Smooth muscle cell (in vitro differentiated cells): ENCODE measurements around the gene DTX3L. TPM values are rescaled to one million over a fixed set of nuclear protein-coding genes. Genes with fewer than 3 reads are reported as not detected.

Source experiments
- DNase-seq: peaks from one replicate; lab custom pipeline; 2025; ENCODE audit not compliant: unreplicated experiment; lab: John Stamatoyannopoulos, UW
- H2AFZ ChIP-seq: fragments of 200-600 bp; sonication (generic); 2 replicates; pipeline ENCODE4 v1.6.0; 2016; ENCODE audit warnings: antibody characterized with exemption, low read depth, mild to moderate bottlenecking
- H3F3A ChIP-seq: fragments of 200-600 bp; sonication (generic); 2 replicates; pipeline ENCODE4 v1.6.0; 2017; ENCODE audit warnings: antibody characterized with exemption, low read depth
- H3K27ac ChIP-seq: fragments of 200-600 bp; sonication (generic); 2 replicates; pipeline ENCODE4 v1.5.1; 2016; ENCODE audit warnings: low read depth, mild to moderate bottlenecking
- H3K27me3 ChIP-seq: fragments of 200-600 bp; sonication (generic); 2 replicates; pipeline ENCODE4 v1.6.1; 2016; ENCODE audit warnings: low read depth, mild to moderate bottlenecking
- H3K36me3 ChIP-seq: fragments of 200-600 bp; sonication (generic); 2 replicates; pipeline ENCODE4 v1.5.1; 2016; ENCODE audit warnings: low read depth
- H3K4me1 ChIP-seq: fragments of 200-600 bp; sonication (generic); 2 replicates; pipeline ENCODE4 v1.5.1; 2016; ENCODE audit warnings: low read depth
- H3K4me2 ChIP-seq: fragments of 200-600 bp; sonication (generic); 2 replicates; pipeline ENCODE4 v1.6.0; 2016; ENCODE audit warnings: mild to moderate bottlenecking
- H3K4me3 ChIP-seq: fragments of 200-600 bp; sonication (generic); 2 replicates; pipeline ENCODE4 v1.5.1; 2016; ENCODE audit warnings: mild to moderate bottlenecking
- H3K79me2 ChIP-seq: fragments of 200-600 bp; sonication (generic); 2 replicates; pipeline ENCODE4 v1.6.0; 2016; ENCODE audit warnings: low read depth, mild to moderate bottlenecking
- H3K9ac ChIP-seq: fragments of 200-600 bp; sonication (generic); 2 replicates; pipeline ENCODE4 v1.6.0; 2016; ENCODE audit warnings: low read depth
- H3K9me3 ChIP-seq: fragments of 200-600 bp; sonication (generic); replicated peaks from 2 replicates; pipeline ENCODE4 v1.5.1; 2016; ENCODE audit warnings: low read depth
- H4K20me1 ChIP-seq: fragments of 200-600 bp; sonication (generic); 2 replicates; pipeline ENCODE4 v1.6.0; 2016; ENCODE audit warnings: low read depth
- CTCF ChIP-seq: fragments of 200-600 bp; sonication (generic); IDR thresholded peaks from 2 replicates; pipeline ENCODE4 v1.5.1; 2017; ENCODE audit warnings: borderline replicate concordance, mild to moderate bottlenecking, antibody characterized with exemption; ENCODE audit not compliant: insufficient read depth, poor library complexity, severe bottlenecking
- WGBS: methylation state at CpG from one replicate; pipeline ENCODE4 v1.1.7; 2016; ENCODE audit warnings: low lambda C conversion rate; 5-methylcytosine and 5-hydroxymethylcytosine counted together
- polyA plus RNA-seq: library from polyadenylated mRNA; unstranded; fragments of >200 nt; fragmentation: Nextera tagmentation; extraction: Ambion mirVana; gene quantifications from 2 replicates; pipeline ENCODE4 v1.2.1, GENCODE V29; 2016
- total RNA-seq: library from RNA; depleted of rRNA; stranded (reverse); fragments of >200 nt; gene quantifications from 2 replicates; pipeline ENCODE4 v1.2.3, GENCODE V29; 2014

DTX3L gene
- total and polyA plus RNA-seq, 2 experiments from 2014 or later: 2.2 to 6.4 TPM

- Histone ChIP-seq H3K4me2 (peak overlapping the region; percentile 34), H3K9me3 (no peaks in the 10 kb centered on the region), H3K9ac (peak overlapping the region; percentile 47), H3K4me1 (no peaks in the 10 kb centered on the region), H3K36me3 (no peaks in the 10 kb centered on the region), H3K27me3 (no peaks in the 10 kb centered on the region), H3K4me3 (no peak overlapping the region), H4K20me1 (no peaks in the 10 kb centered on the region), H3K79me2 (no peaks in the 10 kb centered on the region), H2AFZ (peak overlapping the region; percentile 50), H3F3A (no peaks in the 10 kb centered on the region), H3K27ac (peak overlapping the region; percentile 75)
- no peak for TF ChIP-seq CTCF
- no peak for DNase-seq
- WGBS: 69% methylated on average over 7 of the region's 7 CpGs
Observed at GRCh38 chr3:122609798-122610559, 45.8 kb downstream of the DTX3L start.

GRCh38 chr3:122612696-122613095 is 48.6 kb downstream of the DTX3L start:
- no peak overlapping the region for H3K9ac ChIP-seq
- no peaks in the 10 kb centered on the region for H3K9me3 ChIP-seq
- no peak overlapping the region for H3K4me2 ChIP-seq
- no peaks in the 10 kb centered on the region for H3K79me2 ChIP-seq
- no peak for TF ChIP-seq CTCF
- H3K4me3 ChIP-seq: no peak overlapping the region
- 93% methylated on average over 5 of the region's 5 CpGs for WGBS
- no peaks in the 10 kb centered on the region for H3F3A ChIP-seq
- no peaks in the 10 kb centered on the region for H4K20me1 ChIP-seq
- H3K27ac ChIP-seq: no peak overlapping the region
- H3K4me1 ChIP-seq: peaks cover 8% of the 10 kb centered on the region
- H2AFZ ChIP-seq: no peak overlapping the region
- H3K36me3 ChIP-seq: no peaks in the 10 kb centered on the region
- no peaks in the 10 kb centered on the region for H3K27me3 ChIP-seq
- DNase-seq: no peak

- no peak for DNase-seq
- Histone ChIP-seq H3F3A (no peaks in the 10 kb centered on the region), H3K4me3 (no peak overlapping the region), H3K27me3 (no peaks in the 10 kb centered on the region), H3K36me3 (no peaks in the 10 kb centered on the region), H4K20me1 (no peaks in the 10 kb centered on the region), H3K9ac (no peak overlapping the region), H3K4me1 (peaks cover 8% of the 10 kb centered on the region), H2AFZ (no peak overlapping the region), H3K4me2 (peak overlapping the region; percentile 0), H3K79me2 (no peaks in the 10 kb centered on the region), H3K9me3 (no peaks in the 10 kb centered on the region), H3K27ac (no peak overlapping the region)
- 44% methylated on average over 3 of the region's 3 CpGs for WGBS
- no peak for TF ChIP-seq CTCF
Observed at GRCh38 chr3:122615303-122615702, 51.2 kb downstream of the DTX3L start.

GRCh38 chr3:122618614-122619013 is 54.5 kb downstream of the DTX3L start:
- H2AFZ ChIP-seq: no peak overlapping the region

More at GRCh38 chr3:122618614-122619013, 54.5 kb downstream of the DTX3L start:
- Histone ChIP-seq H3K4me3 (no peak overlapping the region), H3K79me2 (no peaks in the 10 kb centered on the region), H3K9ac (no peak overlapping the region), H3K4me1 (peaks cover 8% of the 10 kb centered on the region), H3K9me3 (no peaks in the 10 kb centered on the region), H3K27me3 (no peaks in the 10 kb centered on the region), H4K20me1 (no peaks in the 10 kb centered on the region), H3K27ac (no peak overlapping the region), H3K36me3 (no peaks in the 10 kb centered on the region), H3K4me2 (no peak overlapping the region), H3F3A (no peaks in the 10 kb centered on the region)
- no peak for DNase-seq
- WGBS: 79% methylated on average over 3 of the region's 3 CpGs
- TF ChIP-seq CTCF: no peak
